Measurements from ENCODE around the gene TMEM108. TPM values are rescaled to one million over a fixed set of nuclear protein-coding genes. Genes with fewer than 3 reads are reported as not detected.

TMEM108 gene
- polyA plus RNA-seq, 1 of the 3 experiments (the other 2 are of a cell fraction), result 8.6 TPM

DNA sequence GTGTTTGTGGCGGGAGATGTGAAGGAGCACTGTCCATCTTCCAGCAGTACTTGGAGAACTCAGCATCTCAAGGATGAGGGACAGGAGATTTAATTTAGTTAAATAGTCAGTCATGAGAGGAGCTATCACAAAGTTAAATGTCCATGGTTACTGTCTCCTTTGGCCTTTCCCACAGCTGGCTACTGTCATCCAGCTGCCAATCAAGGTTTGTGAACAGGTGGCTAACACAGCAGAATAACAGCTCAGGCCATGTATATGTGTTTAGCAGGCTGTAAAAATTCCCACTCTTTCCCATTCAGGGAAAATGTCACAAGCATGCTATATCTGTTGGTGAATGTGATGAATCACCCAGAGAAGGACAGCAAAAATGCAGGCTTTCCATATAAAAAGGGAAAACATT is 120.5 kb downstream of the TMEM108 start:
- WGBS (ENCODE audit: low lambda C conversion rate), result 100% methylated on average over 1 of the region's 1 CpG
- Histone ChIP-seq H3K9ac (no peak overlapping the region), H3K27me3 (ENCODE audit: insufficient read depth) (no peaks in the 10 kb centered on the region), H3K9me3 (no peaks in the 10 kb centered on the region), H2AFZ (ENCODE audit: low read depth) (no peak overlapping the region), H3K4me2 (no peak overlapping the region), H3K9me2 (no peaks in the 10 kb centered on the region), H3K4me1 (ENCODE audit: control insufficient read depth in 1 of 2, insufficient read depth in 2 of 2, low read depth in 1 of 2, low read length in 1 of 2) (peaks cover 0 to 24% of the 10 kb centered on the region in 2 experiments; a peak in 1 of 4 replicates), H3K4me3 (ENCODE audit: low read depth in 2 of 2, low read length in 1 of 2) (no peak overlapping the region), H3F3A (replicated peaks; ENCODE audit: insufficient read depth) (no peaks in the 10 kb centered on the region), H3K36me3 (replicated peaks in 1 of 2; ENCODE audit: control insufficient read depth in 1 of 2, insufficient read depth in 2 of 2, low read length in 1 of 2) (no peaks in the 10 kb centered on the region), H3K79me2 (ENCODE audit: insufficient read depth) (no peaks in the 10 kb centered on the region), H4K20me1 (ENCODE audit: insufficient read depth) (no peaks in the 10 kb centered on the region), H3K27ac (ENCODE audit: low read depth in 2 of 2, low read length in 1 of 2) (no peak overlapping the region)
- DNase-seq, result no peak
- ChIA-PET CTCF (interaction anchor here (1.2 kb wide), 1 partner anchor 10 kb away, joined by 3 read pairs; no protein-coding TSS in a partner anchor), POLR2A (no interaction called here)
- TF ChIP-seq FOSL2 (IDR thresholded peaks at IDR 0.05; ENCODE audit: borderline replicate concordance, low read depth) (no peak), NRF1 (IDR thresholded peaks at IDR 0.05; ENCODE audit: low read depth, low read length) (no peak), MEF2A (IDR thresholded peaks at IDR 0.05; ENCODE audit: borderline replicate concordance, low read depth) (no peak), TEAD4 (IDR thresholded peaks at IDR 0.05; ENCODE audit: borderline replicate concordance, insufficient read depth) (no peak), GATA2 (CRISPR knock-in tag; IDR thresholded peaks at IDR 0.05) (no peak), RCOR1 (IDR thresholded peaks at IDR 0.05; ENCODE audit: low read length) (no peak), ELF1 (IDR thresholded peaks at IDR 0.05) (no peak), EZH2phosphoT487 (IDR thresholded peaks at IDR 0.05; ENCODE audit: borderline replicate concordance, low read depth) (no peak), RXRA (IDR thresholded peaks at IDR 0.05; ENCODE audit: borderline replicate concordance, low read depth) (no peak), TCF12 (IDR thresholded peaks at IDR 0.05) (no peak), POLR2AphosphoS5 (IDR thresholded peaks at IDR 0.05; ENCODE audit: low read depth, low read length) (no peak), RFX5 (IDR thresholded peaks at IDR 0.05; ENCODE audit: low read length) (no peak)
- TF ChIP-seq, protein P1, sequence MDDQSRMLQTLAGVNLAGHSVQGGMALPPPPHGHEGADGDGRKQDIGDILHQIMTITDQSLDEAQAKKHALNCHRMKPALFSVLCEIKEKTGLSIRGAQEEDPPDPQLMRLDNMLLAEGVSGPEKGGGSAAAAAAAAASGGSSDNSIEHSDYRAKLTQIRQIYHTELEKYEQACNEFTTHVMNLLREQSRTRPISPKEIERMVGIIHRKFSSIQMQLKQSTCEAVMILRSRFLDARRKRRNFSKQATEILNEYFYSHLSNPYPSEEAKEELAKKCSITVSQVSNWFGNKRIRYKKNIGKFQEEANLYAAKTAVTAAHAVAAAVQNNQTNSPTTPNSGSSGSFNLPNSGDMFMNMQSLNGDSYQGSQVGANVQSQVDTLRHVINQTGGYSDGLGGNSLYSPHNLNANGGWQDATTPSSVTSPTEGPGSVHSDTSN (IDR thresholded peaks at IDR 0.05), result no peak
- TF ChIP-seq, protein P2, sequence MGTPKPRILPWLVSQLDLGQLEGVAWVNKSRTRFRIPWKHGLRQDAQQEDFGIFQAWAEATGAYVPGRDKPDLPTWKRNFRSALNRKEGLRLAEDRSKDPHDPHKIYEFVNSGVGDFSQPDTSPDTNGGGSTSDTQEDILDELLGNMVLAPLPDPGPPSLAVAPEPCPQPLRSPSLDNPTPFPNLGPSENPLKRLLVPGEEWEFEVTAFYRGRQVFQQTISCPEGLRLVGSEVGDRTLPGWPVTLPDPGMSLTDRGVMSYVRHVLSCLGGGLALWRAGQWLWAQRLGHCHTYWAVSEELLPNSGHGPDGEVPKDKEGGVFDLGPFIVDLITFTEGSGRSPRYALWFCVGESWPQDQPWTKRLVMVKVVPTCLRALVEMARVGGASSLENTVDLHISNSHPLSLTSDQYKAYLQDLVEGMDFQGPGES (IDR thresholded peaks at IDR 0.05; ENCODE audit: low read depth, low read length), result no peak
- TF ChIP-seq, protein P3, sequence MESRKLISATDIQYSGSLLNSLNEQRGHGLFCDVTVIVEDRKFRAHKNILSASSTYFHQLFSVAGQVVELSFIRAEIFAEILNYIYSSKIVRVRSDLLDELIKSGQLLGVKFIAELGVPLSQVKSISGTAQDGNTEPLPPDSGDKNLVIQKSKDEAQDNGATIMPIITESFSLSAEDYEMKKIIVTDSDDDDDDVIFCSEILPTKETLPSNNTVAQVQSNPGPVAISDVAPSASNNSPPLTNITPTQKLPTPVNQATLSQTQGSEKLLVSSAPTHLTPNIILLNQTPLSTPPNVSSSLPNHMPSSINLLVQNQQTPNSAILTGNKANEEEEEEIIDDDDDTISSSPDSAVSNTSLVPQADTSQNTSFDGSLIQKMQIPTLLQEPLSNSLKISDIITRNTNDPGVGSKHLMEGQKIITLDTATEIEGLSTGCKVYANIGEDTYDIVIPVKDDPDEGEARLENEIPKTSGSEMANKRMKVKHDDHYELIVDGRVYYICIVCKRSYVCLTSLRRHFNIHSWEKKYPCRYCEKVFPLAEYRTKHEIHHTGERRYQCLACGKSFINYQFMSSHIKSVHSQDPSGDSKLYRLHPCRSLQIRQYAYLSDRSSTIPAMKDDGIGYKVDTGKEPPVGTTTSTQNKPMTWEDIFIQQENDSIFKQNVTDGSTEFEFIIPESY (IDR thresholded peaks at IDR 0.05; ENCODE audit: borderline replicate concordance, low read depth), result no peak
- TF ChIP-seq, protein P4, sequence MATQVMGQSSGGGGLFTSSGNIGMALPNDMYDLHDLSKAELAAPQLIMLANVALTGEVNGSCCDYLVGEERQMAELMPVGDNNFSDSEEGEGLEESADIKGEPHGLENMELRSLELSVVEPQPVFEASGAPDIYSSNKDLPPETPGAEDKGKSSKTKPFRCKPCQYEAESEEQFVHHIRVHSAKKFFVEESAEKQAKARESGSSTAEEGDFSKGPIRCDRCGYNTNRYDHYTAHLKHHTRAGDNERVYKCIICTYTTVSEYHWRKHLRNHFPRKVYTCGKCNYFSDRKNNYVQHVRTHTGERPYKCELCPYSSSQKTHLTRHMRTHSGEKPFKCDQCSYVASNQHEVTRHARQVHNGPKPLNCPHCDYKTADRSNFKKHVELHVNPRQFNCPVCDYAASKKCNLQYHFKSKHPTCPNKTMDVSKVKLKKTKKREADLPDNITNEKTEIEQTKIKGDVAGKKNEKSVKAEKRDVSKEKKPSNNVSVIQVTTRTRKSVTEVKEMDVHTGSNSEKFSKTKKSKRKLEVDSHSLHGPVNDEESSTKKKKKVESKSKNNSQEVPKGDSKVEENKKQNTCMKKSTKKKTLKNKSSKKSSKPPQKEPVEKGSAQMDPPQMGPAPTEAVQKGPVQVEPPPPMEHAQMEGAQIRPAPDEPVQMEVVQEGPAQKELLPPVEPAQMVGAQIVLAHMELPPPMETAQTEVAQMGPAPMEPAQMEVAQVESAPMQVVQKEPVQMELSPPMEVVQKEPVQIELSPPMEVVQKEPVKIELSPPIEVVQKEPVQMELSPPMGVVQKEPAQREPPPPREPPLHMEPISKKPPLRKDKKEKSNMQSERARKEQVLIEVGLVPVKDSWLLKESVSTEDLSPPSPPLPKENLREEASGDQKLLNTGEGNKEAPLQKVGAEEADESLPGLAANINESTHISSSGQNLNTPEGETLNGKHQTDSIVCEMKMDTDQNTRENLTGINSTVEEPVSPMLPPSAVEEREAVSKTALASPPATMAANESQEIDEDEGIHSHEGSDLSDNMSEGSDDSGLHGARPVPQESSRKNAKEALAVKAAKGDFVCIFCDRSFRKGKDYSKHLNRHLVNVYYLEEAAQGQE (IDR thresholded peaks at IDR 0.05; ENCODE audit: low read depth, low read length), result no peak
- TF ChIP-seq, protein P5, sequence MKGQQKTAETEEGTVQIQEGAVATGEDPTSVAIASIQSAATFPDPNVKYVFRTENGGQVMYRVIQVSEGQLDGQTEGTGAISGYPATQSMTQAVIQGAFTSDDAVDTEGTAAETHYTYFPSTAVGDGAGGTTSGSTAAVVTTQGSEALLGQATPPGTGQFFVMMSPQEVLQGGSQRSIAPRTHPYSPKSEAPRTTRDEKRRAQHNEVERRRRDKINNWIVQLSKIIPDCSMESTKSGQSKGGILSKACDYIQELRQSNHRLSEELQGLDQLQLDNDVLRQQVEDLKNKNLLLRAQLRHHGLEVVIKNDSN (IDR thresholded peaks at IDR 0.05; ENCODE audit: borderline replicate concordance, low read depth), result no peak

Measured in SK-N-SH (cell line).